GM23248 (cell line): Measurements from ENCODE around the gene RASGRP1.

ENCODE experiments used
- EZH2 ChIP-seq: fragments of 200-600 bp; sonication (generic); IDR thresholded peaks from 2 replicates; pipeline ENCODE4 v1.6.1; 2018; ENCODE audit warnings: antibody characterized with exemption, mild to moderate bottlenecking; ENCODE audit not compliant: insufficient read depth, poor library complexity, severe bottlenecking
- EZH2phosphoT487 ChIP-seq: fragments of 200-600 bp; sonication (generic); IDR thresholded peaks from 2 replicates; pipeline ENCODE4 v1.6.1; 2018; ENCODE audit warnings: antibody characterized with exemption, moderate library complexity, mild to moderate bottlenecking, low read depth; ENCODE audit not compliant: insufficient read depth

- TF ChIP-seq EZH2, result no peak
- no peak for TF ChIP-seq EZH2phosphoT487
These were observed 24.1 kb upstream of the RASGRP1 start for GRCh38 chr15:38588672-38589071.
